Measurements from ENCODE around the gene PSMB5. TPM values are rescaled to one million over a fixed set of nuclear protein-coding genes. Genes with fewer than 3 reads are reported as not detected.

Gene PSMB5
- polyA plus RNA-seq, 1 experiment: 282 TPM

DNA sequence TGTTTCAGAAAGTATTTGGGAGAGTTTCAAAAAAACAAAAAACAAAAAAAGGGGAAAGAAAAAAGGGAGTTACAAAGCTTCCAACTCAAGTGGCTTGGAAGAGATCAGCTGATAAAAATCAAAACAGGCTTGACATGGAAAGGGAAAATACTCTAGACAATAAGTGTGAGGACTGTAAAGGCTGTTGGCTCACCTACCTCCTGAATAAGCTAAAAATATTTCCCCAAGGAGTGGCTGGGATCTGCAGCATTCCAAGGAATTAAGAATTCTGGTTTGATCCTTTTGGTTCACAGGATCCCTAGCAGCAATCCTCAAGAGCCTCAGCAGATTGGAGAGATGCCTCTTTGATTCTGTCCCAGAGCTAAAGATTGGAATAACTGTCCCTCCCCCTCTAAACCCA is 41.2 kb downstream of the PSMB5 start:
- H3K27me3 ChIP-seq (ENCODE audit: control insufficient read depth, insufficient read depth, low read length): no peaks in the 10 kb centered on the region
- no peak overlapping the region for H3K4me3 ChIP-seq (ENCODE audit: low read depth, low read length)
- no peaks in the 10 kb centered on the region for H3K9me3 ChIP-seq (ENCODE audit: control insufficient read depth, insufficient read depth, low read length)
- ChIA-PET CTCF (interaction anchor here (1.2 to 4.8 kb wide), 11 partner anchors 10 to 437 kb away, joined by 3 to 69 read pairs (median 9); partner anchors contain the start of gene CDH24), POLR2A (no interaction called here)
- TF ChIP-seq, protein P1, sequence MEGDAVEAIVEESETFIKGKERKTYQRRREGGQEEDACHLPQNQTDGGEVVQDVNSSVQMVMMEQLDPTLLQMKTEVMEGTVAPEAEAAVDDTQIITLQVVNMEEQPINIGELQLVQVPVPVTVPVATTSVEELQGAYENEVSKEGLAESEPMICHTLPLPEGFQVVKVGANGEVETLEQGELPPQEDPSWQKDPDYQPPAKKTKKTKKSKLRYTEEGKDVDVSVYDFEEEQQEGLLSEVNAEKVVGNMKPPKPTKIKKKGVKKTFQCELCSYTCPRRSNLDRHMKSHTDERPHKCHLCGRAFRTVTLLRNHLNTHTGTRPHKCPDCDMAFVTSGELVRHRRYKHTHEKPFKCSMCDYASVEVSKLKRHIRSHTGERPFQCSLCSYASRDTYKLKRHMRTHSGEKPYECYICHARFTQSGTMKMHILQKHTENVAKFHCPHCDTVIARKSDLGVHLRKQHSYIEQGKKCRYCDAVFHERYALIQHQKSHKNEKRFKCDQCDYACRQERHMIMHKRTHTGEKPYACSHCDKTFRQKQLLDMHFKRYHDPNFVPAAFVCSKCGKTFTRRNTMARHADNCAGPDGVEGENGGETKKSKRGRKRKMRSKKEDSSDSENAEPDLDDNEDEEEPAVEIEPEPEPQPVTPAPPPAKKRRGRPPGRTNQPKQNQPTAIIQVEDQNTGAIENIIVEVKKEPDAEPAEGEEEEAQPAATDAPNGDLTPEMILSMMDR (IDR thresholded peaks at IDR 0.05; ENCODE audit: low read depth, low read length): no peak
- DNase-seq (ENCODE audit: low read depth, low spot score): no peak
- H3K27ac ChIP-seq (ENCODE audit: low read depth, low read length): no peak overlapping the region

DNA sequence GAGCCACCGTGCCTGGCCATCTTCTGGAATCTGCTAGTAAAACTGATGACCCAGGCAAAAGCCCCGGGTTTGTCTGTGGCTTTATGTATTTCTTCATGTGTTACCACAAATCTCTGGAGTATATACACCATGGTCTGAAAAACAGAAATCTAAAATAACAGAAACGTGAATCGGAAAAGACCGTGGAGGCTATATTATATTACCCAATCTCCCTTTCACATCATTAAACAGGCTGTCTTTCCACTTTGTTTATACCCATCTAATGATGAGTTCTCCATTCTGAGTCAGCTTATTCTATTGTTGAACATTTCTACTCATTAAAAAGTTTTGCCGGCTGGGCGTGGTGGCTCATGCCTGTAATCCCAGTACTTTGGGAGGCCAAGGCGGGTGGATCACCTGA is 42.8 kb downstream of the PSMB5 start:
- CTCF ChIA-PET: interaction anchor here (1.0 to 2.0 kb wide), 5 partner anchors 15 to 435 kb away, joined by 3 to 11 read pairs (median 4); no protein-coding TSS in a partner anchor
- Histone ChIP-seq H3K27ac (ENCODE audit: low read depth, low read length) (no peak overlapping the region), H3K9me3 (ENCODE audit: control insufficient read depth, insufficient read depth, low read length) (no peaks in the 10 kb centered on the region), H3K4me3 (ENCODE audit: low read depth, low read length) (no peak overlapping the region), H3K27me3 (ENCODE audit: control insufficient read depth, insufficient read depth, low read length) (no peaks in the 10 kb centered on the region)
- POLR2A ChIA-PET: no interaction called here
- DNase-seq (ENCODE audit: low read depth, low spot score): no peak
- TF ChIP-seq, protein P1 (IDR thresholded peaks at IDR 0.05; ENCODE audit: low read depth, low read length): no peak

DNA sequence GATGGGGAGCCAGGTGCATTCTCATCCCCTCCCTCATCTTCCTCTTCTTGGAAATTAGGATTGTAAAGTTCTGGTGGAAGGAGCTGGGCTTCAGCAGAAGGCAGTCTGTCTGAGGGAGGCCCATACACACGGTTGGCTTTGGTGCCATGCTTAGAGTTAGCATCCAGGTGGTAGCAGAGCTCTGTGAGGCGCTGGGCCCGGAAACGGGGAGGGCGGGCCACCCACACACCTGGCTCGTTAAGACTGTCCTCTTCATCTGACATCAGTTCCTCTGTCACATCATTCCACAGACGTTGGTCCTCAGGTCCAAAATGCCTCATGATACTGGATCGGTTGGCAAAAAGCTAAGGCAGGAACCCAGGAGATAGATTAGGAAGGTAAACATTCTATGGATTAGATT is 47.4 kb downstream of the PSMB5 start:
- Histone ChIP-seq H3K27me3 (ENCODE audit: control insufficient read depth, insufficient read depth, low read length) (no peaks in the 10 kb centered on the region), H3K27ac (ENCODE audit: low read depth, low read length) (no peak overlapping the region), H3K4me3 (ENCODE audit: low read depth, low read length) (no peak overlapping the region), H3K9me3 (ENCODE audit: control insufficient read depth, insufficient read depth, low read length) (peaks cover under 1% of the 10 kb centered on the region; the same call in 1 of the 2 replicates)
- POLR2A ChIA-PET: interaction anchor here (0.6 kb wide), 1 partner anchor 201 kb away, joined by 4 read pairs; no protein-coding TSS in a partner anchor
- no peak for DNase-seq (ENCODE audit: low read depth, low spot score)
- TF ChIP-seq, protein P1 (IDR thresholded peaks at IDR 0.05; ENCODE audit: low read depth, low read length): no peak
- CTCF ChIA-PET: interaction anchor here (0.5 to 8.7 kb wide), 30 partner anchors 9 to 1296 kb away, joined by 3 to 262 read pairs (median 14); partner anchors contain the start of genes CDH24, HAUS4, LRP10 and PRMT5

DNA sequence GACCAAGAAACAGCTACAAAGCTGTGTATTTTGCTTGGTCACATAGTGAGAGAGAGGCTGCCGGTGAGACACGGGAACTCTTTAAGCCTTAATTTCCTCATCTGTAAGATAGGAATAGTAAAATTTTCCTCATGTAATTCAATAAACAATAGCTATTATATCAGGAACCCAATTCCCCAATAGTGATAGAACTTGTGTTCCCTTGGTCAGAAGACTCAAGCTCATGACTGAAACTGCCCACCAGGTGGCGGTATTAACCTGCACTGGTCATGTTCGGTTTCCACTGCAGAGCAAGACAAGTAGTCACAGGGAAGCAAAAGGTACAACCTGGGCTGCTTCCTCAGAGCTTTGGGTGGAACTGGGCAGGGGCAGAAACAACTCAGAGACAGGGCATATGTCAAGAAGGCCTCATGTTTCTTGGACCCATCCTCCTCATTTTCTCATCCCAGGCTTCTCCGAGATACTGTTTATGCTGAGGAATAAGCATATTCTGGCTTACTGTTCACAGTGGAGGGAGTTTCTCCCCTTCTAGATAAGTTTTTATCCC is 48.1 kb downstream of the PSMB5 start:
- H3K27ac ChIP-seq (ENCODE audit: low read depth, low read length): no peak overlapping the region
- no peaks in the 10 kb centered on the region for H3K27me3 ChIP-seq (ENCODE audit: control insufficient read depth, insufficient read depth, low read length)
- CTCF ChIA-PET: interaction anchor here (0.6 to 8.7 kb wide), 58 partner anchors 10 to 1754 kb away, joined by 3 to 262 read pairs (median 6); partner anchors contain the start of genes ACIN1, C14orf119, CDH24 and HAUS4

More for the DNA sequence above, 48.1 kb downstream of the PSMB5 start:
- peak; percentile 75 for DNase-seq (ENCODE audit: low read depth, low spot score)
- POLR2A ChIA-PET: interaction anchor here (0.5 to 1.2 kb wide), 6 partner anchors 8 to 82 kb away, joined by 3 to 17 read pairs (median 3); partner anchors contain the start of genes CDH24 and HAUS4
- Histone ChIP-seq H3K9me3 (ENCODE audit: control insufficient read depth, insufficient read depth, low read length) (peaks cover 6% of the 10 kb centered on the region; the same call in 1 of the 2 replicates), H3K4me3 (ENCODE audit: low read depth, low read length) (no peak overlapping the region)
- TF ChIP-seq, protein P1 (IDR thresholded peaks at IDR 0.05; ENCODE audit: low read depth, low read length): peak; percentile 90

Measured in AG04450 (cell line).